Ecto neural progenitor cell (in vitro differentiated cells): ENCODE measurements around the gene ITGA1.
A peak's percentile ranks its signal among the peaks of the same experiment; 100 is the strongest.
"Not testable (repeated sequence)": the region's sequence is repeated elsewhere in the genome, so short reads cannot be mapped to it uniquely, and the experiment has no call there.

ENCODE experiments used
- DNase-seq: peaks from one replicate; pipeline ENCODE4 v3.0.0-alpha.2; 2018; ENCODE audit warnings: low spot score

Gene ITGA1

DNA sequence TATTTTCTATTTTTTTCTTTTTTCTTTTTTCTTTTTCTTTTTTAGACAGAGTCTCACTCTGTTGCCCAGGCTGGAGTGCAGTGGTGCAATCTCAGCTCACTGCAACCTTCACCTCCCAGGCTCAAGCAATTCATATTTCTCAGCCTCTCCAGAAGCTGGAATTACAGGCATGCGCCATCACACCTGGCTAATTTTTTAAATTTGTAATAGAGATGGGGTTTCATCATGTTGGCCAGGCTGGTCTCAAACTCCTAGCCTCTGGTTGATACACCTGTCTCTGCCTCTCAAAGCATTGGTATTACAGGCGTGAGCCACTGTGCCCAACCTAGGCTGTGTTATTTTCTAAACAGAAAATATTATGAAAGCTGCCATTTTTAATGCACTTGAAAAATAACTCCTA is 78.3 kb downstream of the ITGA1 start:
- DNase-seq, result not testable (repeated sequence)

DNA sequence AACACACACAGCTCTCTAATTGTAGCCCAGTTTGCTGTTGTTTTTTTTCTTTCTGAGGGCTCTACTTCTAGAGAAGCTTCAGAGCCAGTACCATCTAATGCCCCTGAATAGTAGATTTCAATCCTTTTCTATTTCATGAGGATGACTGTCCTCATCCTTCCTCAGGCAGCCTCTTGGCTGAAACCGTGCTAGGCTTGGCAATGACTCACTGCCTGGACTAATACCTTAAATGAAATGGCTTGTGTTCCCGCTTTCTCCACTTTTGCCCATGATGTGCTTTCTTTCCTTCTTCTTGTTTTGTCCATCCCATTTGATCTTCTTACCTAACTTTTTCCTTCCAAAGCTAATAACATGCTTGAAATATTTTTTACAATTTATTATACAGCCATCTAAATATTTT is 80.1 kb downstream of the ITGA1 start:
- DNase-seq, result no peak

DNA sequence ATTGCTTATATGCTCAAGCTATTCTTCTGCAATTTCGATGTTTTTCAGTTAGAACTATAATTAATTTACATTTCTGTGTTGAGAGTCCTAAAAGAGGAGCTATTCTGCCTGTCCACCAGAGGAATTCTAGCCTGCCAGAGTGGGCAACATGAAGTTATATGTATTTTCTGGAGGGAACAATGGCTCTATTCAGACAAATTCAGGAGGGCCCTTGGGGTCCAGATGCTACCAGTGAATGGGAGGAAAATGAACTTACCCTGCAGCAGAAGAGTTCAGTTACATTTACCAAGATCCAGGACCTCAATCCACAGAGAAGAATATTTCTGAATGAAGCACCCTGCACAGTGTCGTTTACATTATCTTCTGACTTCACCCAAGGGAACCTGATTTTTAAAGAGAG is 80.7 kb downstream of the ITGA1 start:
- no peak for DNase-seq

DNA sequence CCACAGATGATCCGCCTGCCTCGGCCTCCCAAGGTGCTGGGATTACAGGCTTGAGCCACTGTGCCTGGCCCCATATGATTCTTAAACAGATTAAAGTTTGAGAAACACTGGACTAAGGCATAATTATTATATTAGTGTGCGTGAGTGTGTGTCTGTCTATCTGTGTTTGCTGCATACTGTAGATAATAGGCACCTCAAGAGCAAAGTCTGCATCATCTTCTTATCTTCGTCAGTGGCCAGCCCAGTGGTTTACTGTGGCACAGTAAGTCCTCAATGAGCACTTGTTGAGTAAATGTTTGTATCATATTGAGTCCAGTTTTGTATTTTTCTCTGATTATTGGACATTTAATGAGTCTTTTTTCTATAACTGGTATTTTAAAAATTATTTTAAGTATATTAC is 81.7 kb downstream of the ITGA1 start:
- no peak for DNase-seq

DNA sequence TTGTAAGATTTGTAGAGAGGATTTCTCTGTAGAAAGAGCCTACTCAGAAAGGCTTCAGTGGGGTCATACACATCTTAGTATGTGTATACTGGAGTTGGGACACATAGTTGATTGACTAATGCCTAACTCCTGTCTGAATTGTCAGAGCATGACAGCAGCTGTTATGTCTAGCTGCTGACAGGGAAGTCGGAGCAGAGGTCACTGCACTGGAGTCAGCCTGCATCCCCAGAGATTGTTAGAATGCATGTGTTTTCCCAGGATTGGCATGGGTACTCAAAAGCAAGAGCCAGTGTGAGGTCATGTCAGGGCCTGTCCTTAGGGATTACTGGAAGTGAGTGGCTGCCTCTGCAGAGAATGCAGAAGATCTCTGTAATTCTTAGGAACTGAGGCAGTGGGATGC is 82.7 kb downstream of the ITGA1 start:
- DNase-seq, result peak; percentile 48

DNA sequence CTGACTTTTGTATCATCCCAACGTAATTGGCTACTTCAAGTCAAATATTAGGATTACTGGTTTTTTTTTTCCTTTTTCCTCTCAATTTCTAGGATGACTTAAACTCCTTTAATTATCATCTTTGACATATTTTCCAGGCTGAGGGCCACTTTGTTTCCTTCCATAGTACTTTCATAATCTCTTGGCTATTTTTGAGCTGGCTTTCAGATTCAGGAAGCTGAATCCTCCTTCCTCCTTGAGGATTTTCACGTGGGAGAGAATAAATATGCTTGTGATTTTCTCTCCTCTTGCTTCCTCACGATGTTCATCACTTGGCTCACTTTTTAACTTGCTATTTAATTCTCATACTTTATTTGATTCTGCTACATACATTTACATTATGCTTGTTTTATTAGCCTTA is 88.1 kb downstream of the ITGA1 start:
- DNase-seq, result no peak

GRCh38 chr5:52876456-52876855 is 88.7 kb downstream of the ITGA1 start:
- no peak for DNase-seq

DNA sequence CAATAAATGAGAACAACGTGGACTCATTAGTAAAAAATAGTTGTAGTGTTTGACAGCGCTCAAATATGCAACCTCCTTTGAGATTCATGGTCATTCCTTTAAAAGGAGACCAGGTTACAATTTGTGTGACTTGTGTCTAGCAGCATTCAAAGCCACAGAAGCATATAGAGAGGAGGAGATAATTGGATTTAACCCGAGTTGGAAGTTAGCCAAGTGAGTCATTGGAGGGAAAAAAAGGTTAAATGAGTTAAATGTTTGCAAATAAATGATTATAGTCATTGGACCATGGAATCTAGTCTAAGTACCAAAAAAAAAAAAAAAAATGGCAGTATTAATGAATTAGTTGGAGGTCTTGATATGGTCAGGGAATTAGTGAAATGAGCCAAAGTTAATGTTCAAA is 90.9 kb downstream of the ITGA1 start:
- no peak for DNase-seq

DNA sequence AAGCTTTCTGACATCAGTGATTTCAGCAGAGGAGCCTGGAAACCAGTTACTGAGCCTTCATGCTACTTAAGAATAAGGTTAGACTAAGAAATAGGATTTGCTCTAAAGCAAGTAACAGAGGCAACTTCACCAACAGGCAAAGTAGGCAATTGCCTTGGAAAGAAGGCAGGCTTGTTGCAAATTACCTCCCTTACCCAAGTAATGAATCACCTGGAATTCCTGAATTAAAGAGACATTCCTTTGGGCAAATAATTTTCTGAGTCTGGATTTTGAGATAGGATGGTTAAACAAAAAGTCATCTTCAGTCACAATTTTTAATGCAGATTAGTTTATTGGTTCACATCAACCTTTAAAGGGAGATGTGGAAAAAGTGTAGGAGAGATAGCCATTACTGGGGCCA is 92.8 kb downstream of the ITGA1 start:
- no peak for DNase-seq

- DNase-seq, result no peak
Observed at GRCh38 chr5:52881468-52881867, 93.8 kb downstream of the ITGA1 start.

DNA sequence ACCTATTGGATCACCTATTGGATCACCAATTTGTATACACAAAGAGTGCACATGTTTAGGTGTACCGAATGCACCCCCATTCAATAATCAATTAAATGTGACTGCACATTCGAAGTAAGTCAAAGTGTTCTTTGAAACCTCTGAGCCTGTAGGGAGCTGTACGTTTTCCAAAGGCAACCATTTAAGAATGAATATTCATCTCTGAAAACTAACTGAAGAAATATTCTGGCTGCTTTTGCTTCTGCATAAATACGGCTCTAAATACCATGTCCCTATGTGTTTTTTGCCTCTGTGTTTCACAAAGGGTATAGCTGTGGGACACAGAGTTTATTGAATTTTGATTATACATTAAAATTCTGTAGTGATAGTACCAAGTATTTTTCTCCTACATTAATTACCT is 95.4 kb downstream of the ITGA1 start:
- DNase-seq, result no peak

- no peak for DNase-seq
Observed at GRCh38 chr5:52884453-52884852, 96.7 kb downstream of the ITGA1 start.

GRCh38 chr5:52885614-52886013 is 97.9 kb downstream of the ITGA1 start:
- DNase-seq, result no peak

DNA sequence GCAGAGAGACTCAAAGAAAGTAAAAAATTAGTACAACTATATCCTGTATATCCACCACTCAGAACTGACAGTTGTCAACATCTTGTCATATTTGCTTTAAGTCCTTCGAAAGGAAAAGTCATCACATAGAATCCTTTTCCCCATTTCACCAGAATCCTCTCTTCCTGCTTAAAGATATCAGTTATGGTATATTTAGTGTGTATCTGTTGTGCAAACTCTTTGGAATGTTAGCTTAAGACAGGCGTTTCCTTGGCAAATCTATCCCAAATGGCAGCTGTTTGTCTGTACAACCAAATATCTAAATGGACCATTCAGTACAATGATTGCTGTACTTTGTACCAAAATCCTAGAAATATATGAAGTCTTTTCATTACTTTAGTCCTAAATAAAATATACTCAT is 98.5 kb downstream of the ITGA1 start:
- DNase-seq, result no peak

DNA sequence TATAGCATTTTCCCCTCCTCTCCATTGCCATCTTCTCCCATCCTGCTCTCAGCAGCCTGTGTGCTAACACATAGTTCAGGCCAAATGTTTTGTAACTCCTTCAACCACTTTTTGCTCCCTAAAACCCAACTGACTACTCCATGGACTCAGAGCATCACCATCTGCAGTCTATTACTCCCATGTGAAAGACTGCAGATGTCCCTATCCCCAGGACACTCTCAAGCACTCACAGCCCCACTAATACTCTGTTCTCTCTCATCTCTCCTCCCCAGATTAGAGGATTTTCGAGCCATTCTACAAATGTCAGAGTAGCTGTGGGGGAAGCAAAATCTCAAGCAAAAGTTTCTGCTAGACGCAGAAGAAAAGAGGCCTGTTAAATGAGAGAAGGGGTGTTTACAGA is 99.3 kb downstream of the ITGA1 start:
- DNase-seq, result no peak

- DNase-seq, result no peak
Observed at GRCh38 chr5:52888363-52888762, 100.6 kb downstream of the ITGA1 start.

DNA sequence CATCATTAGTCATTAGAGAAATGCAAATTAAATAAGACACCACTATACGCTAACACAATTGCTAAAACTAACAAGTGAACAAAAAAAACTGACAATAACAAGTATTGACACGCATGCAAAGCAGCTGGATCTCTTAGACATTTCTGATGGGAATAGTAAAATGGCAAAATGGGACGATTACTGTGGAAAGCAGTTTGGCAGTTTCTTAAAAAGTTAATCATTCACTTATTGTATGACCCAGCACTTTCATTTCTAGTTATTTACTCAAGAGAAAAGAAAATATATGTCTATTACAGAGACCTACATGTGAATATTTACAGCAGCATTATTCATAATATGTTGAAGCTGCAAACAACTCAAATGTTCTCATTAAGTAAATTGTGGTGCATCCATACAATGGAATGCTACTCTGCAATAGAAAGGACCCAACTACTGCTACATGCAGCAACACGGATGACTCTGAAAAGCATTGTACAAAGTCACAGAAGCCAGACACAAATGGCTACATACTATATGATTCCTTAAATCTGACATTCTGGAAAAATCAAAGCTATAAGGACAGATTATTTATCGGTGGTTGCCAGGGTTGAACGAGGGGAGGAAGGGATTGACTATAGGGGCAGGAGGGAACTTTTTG is 104.6 kb downstream of the ITGA1 start:
- DNase-seq, result no peak

- DNase-seq, result no peak
Observed at GRCh38 chr5:52893105-52893504, 105.4 kb downstream of the ITGA1 start.

DNA sequence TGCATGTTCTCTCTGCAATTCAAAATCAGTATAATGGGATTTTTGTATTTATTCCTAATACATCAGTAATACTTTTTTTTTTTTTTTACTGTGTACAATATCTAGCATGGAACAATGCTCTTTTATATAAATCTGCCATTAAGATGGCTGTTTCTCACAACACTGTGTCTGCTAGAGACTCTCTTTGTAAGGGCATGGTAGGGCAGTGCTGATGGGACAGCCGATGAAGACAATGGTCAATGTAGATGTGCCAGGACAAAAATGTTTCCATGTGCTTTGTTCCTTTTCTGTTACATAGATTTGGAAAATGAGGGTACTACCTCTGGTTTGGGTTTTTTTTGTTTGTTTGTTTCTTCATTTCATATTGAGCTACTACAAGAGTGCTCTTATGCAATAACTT is 106.1 kb downstream of the ITGA1 start:
- DNase-seq, result no peak

GRCh38 chr5:52894451-52894850 is 106.7 kb downstream of the ITGA1 start:
- no peak for DNase-seq

GRCh38 chr5:52895075-52895474 is 107.4 kb downstream of the ITGA1 start:
- no peak for DNase-seq

- no peak for DNase-seq
Observed at GRCh38 chr5:52895572-52896413, 108.1 kb downstream of the ITGA1 start.

DNA sequence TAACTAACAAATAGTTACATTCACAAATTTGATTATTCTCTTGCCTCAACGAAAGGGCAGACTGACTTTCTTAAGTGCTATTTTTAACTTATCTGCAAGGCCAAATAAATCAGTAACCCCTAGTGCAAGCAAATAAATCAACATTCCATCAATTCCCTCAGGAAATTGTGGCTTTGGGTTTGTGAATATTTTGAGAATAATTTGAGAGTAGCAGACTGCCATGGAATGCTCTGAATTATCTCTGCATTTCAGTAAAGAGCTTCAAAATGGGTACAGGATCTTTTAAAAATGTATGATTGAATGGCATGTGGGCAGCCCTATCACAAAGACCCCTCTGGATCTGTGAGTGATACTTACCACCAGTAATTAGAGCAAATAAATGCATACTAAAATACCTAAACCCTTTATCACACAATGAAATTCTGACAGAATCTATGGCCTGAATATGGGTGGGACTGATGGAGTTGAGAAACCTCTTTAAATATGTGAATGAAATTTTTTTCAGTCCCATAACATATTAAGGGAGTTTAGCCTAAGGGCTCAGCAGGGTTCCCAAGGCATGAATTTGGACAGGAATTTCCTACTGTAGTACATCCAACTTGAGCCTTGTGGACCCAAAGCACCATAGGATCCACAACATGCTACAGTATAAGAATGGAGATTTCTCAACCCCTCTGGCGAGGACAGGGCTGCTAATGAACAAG is 109.0 kb downstream of the ITGA1 start:
- DNase-seq, result no peak
